Purkinje cell (primary cell): ENCODE measurements around the gene PILRA. TPM values are rescaled to one million over a fixed set of nuclear protein-coding genes. Genes with fewer than 3 reads are reported as not detected.

ENCODE experiments used
- polyA plus RNA-seq: library from polyadenylated mRNA; unstranded; fragments of >200 nt; fragmentation: Nextera tagmentation; gene quantifications from 2 replicates; pipeline ENCODE4 v1.2.1, GENCODE V29; 2014

PILRA gene
- 5.6 and 8.2 TPM in 2 replicates for polyA plus RNA-seq

GRCh38 chr7:100373261-100373831, at the start of gene PILRA:
PILRA (plus strand) TSS chr7:100373487; CDS start chr7:100373657, 170 bp downstream.

GRCh38 chr7:100358027-100358856, 15.0 kb upstream of the PILRA start, which contains the start of gene PILRB:
PILRB (plus strand) TSS chr7:100358117; CDS start chr7:100358303, 186 bp downstream.

GRCh38 chr7:100428199-100428966, 55.1 kb downstream of the PILRA start, which contains the start of gene ZCWPW1:
ZCWPW1 (minus strand) TSS chr7:100428703; CDS start chr7:100420649, 8,054 bp downstream.

GRCh38 chr7:100429637-100430492, 56.6 kb downstream of the PILRA start, which contains the start of gene MEPCE:
MEPCE (plus strand) TSS chr7:100429831; CDS start chr7:100430019, 188 bp downstream.

Other genes starting within 250 kb of the PILRA start
- 0.28 TPM in 1 of 2 replicates, not detected in the other for gene MBLAC1, start 246.5 kb upstream of the PILRA start, polyA plus RNA-seq
- gene LAMTOR4, start 224.6 kb upstream of the PILRA start, polyA plus RNA-seq, result 372 and 417 TPM in 2 replicates
- gene TRAPPC14, start 214.8 kb upstream of the PILRA start, polyA plus RNA-seq, result 0.97 and 4.0 TPM in 2 replicates
- 0.24 and 0.43 TPM in 2 replicates for gene GAL3ST4, start 204.9 kb upstream of the PILRA start, polyA plus RNA-seq
- gene GPC2, start 196.1 kb upstream of the PILRA start, polyA plus RNA-seq, result not detected in 2 replicates
- gene STAG3, start 195.6 kb upstream of the PILRA start, polyA plus RNA-seq, result 0.55 and 2.1 TPM in 2 replicates
- not detected in 2 replicates for gene PVRIG, start 153.5 kb upstream of the PILRA start, polyA plus RNA-seq
- gene SPDYE3, start 65.8 kb upstream of the PILRA start, polyA plus RNA-seq, result 1.0 and 2.3 TPM in 2 replicates
- 1.9 and 9.4 TPM in 2 replicates for gene PILRB, start 15.4 kb upstream of the PILRA start, polyA plus RNA-seq
- 8.7 and 9.3 TPM in 2 replicates for gene ZCWPW1, start 55.2 kb downstream of the PILRA start, polyA plus RNA-seq
- gene MEPCE, start 56.3 kb downstream of the PILRA start, polyA plus RNA-seq, result 7.8 and 8.8 TPM in 2 replicates
- 6.0 and 6.2 TPM in 2 replicates for gene PPP1R35, start 63.0 kb downstream of the PILRA start, polyA plus RNA-seq
- gene SPACDR, start 90.8 kb downstream of the PILRA start, polyA plus RNA-seq, result 0.66 and 1.3 TPM in 2 replicates
- 2.3 and 2.4 TPM in 2 replicates for gene TSC22D4, start 105.7 kb downstream of the PILRA start, polyA plus RNA-seq
- not detected in 2 replicates for gene NYAP1, start 110.4 kb downstream of the PILRA start, polyA plus RNA-seq
- gene AGFG2, start 165.7 kb downstream of the PILRA start, polyA plus RNA-seq, result 12.1 and 14.5 TPM in 2 replicates
- not detected in 2 replicates for gene SAP25, start 200.4 kb downstream of the PILRA start, polyA plus RNA-seq
- 0.34 TPM in 1 of 2 replicates, not detected in the other for gene LRCH4, start 212.6 kb downstream of the PILRA start, polyA plus RNA-seq
- gene FBXO24, start 212.8 kb downstream of the PILRA start, polyA plus RNA-seq, result not detected in 2 replicates
- 0.43 TPM in 1 of 2 replicates, not detected in the other for gene PCOLCE, start 228.9 kb downstream of the PILRA start, polyA plus RNA-seq
- gene MOSPD3, start 239.1 kb downstream of the PILRA start, polyA plus RNA-seq, result 0.34 and 2.2 TPM in 2 replicates